ENCODE results near the gene PRODH.
"Not testable (repeated sequence)": the region's sequence is repeated elsewhere in the genome, so short reads cannot be mapped to it uniquely, and the experiment has no call there.

PRODH gene

GRCh38 chr22:18974477-18975180, 38.5 kb upstream of the PRODH start:
- Histone ChIP-seq H3K4me1 (ENCODE audit: insufficient read depth, low read length) (no peaks in the 10 kb centered on the region), H3K27me3 (ENCODE audit: insufficient read depth, low read length) (no peaks in the 10 kb centered on the region), H3K27ac (ENCODE audit: low read depth, low read length) (no peak overlapping the region), H3K4me3 (ENCODE audit: low read length) (no peak overlapping the region), H3K9ac (ENCODE audit: low read depth, low read length) (no peak overlapping the region), H3K36me3 (ENCODE audit: insufficient read depth, low read length) (no peaks in the 10 kb centered on the region), H3K9me3 (ENCODE audit: insufficient read depth, low read depth, low read length) (no peaks in the 10 kb centered on the region)
- WGBS, result 95% methylated on average over 18 of the region's 18 CpGs

- no peak overlapping the region for H3K9ac ChIP-seq (ENCODE audit: low read depth, low read length)
- no peak overlapping the region for H3K4me3 ChIP-seq (ENCODE audit: low read length)
- no peaks in the 10 kb centered on the region for H3K36me3 ChIP-seq (ENCODE audit: insufficient read depth, low read length)
- 86% methylated on average over 16 of the region's 18 CpGs for WGBS
- H3K9me3 ChIP-seq (ENCODE audit: insufficient read depth, low read depth, low read length), result no peaks in the 10 kb centered on the region
- H3K27me3 ChIP-seq (ENCODE audit: insufficient read depth, low read length), result no peaks in the 10 kb centered on the region
- no peaks in the 10 kb centered on the region for H3K4me1 ChIP-seq (ENCODE audit: insufficient read depth, low read length)
- H3K27ac ChIP-seq (ENCODE audit: low read depth, low read length), result no peak overlapping the region
Observed at GRCh38 chr22:18973264-18974031, 37.4 kb upstream of the PRODH start.

GRCh38 chr22:18972591-18972990, 36.5 kb upstream of the PRODH start:
- H3K4me1 ChIP-seq (ENCODE audit: insufficient read depth, low read length); H3K27me3 ChIP-seq (ENCODE audit: insufficient read depth, low read length); H3K4me3 ChIP-seq (ENCODE audit: low read length); H3K27ac ChIP-seq (ENCODE audit: low read depth, low read length); H3K9ac ChIP-seq (ENCODE audit: low read depth, low read length); H3K36me3 ChIP-seq (ENCODE audit: insufficient read depth, low read length); H3K9me3 ChIP-seq (ENCODE audit: insufficient read depth, low read depth, low read length): not testable (repeated sequence)
- WGBS, result 94% methylated on average over 8 of the region's 8 CpGs

- H3K4me3 ChIP-seq (ENCODE audit: low read length); H3K9me3 ChIP-seq (ENCODE audit: insufficient read depth, low read depth, low read length); H3K36me3 ChIP-seq (ENCODE audit: insufficient read depth, low read length); H3K9ac ChIP-seq (ENCODE audit: low read depth, low read length); H3K27me3 ChIP-seq (ENCODE audit: insufficient read depth, low read length); H3K4me1 ChIP-seq (ENCODE audit: insufficient read depth, low read length); H3K27ac ChIP-seq (ENCODE audit: low read depth, low read length): not testable (repeated sequence)
- WGBS, result 95% methylated on average over 7 of the region's 7 CpGs
Observed at GRCh38 chr22:18972029-18972428, 35.9 kb upstream of the PRODH start.

GRCh38 chr22:18971321-18971751, 35.2 kb upstream of the PRODH start:
- no peak overlapping the region for H3K27ac ChIP-seq (ENCODE audit: low read depth, low read length)
- H3K9ac ChIP-seq (ENCODE audit: low read depth, low read length), result no peak overlapping the region
- H3K4me3 ChIP-seq (ENCODE audit: low read length), result peak overlapping the region; percentile 92
- H3K27me3 ChIP-seq (ENCODE audit: insufficient read depth, low read length), result no peaks in the 10 kb centered on the region
- H3K36me3 ChIP-seq (ENCODE audit: insufficient read depth, low read length), result no peaks in the 10 kb centered on the region
- WGBS, result 75% methylated on average over 19 of the region's 19 CpGs
- H3K9me3 ChIP-seq (ENCODE audit: insufficient read depth, low read depth, low read length), result no peaks in the 10 kb centered on the region
- no peaks in the 10 kb centered on the region for H3K4me1 ChIP-seq (ENCODE audit: insufficient read depth, low read length)

- no peaks in the 10 kb centered on the region for H3K4me1 ChIP-seq (ENCODE audit: insufficient read depth, low read length)
- no peaks in the 10 kb centered on the region for H3K27me3 ChIP-seq (ENCODE audit: insufficient read depth, low read length)
- H3K9ac ChIP-seq (ENCODE audit: low read depth, low read length), result peak overlapping the region; percentile 90
- peak overlapping the region; percentile 78; the same call in 1 of the 2 replicates for H3K27ac ChIP-seq (ENCODE audit: low read depth, low read length)
- WGBS, result 2% methylated on average over 21 of the region's 28 CpGs
- H3K4me3 ChIP-seq (ENCODE audit: low read length), result peak overlapping the region; percentile 92
- no peaks in the 10 kb centered on the region for H3K9me3 ChIP-seq (ENCODE audit: insufficient read depth, low read depth, low read length)
- no peaks in the 10 kb centered on the region for H3K36me3 ChIP-seq (ENCODE audit: insufficient read depth, low read length)
Observed at GRCh38 chr22:18970948-18971315, 34.8 kb upstream of the PRODH start.

- Histone ChIP-seq H3K27ac (ENCODE audit: low read depth, low read length) (peak overlapping the region; percentile 78; the same call in 1 of the 2 replicates), H3K4me1 (ENCODE audit: insufficient read depth, low read length) (no peaks in the 10 kb centered on the region), H3K9me3 (ENCODE audit: insufficient read depth, low read depth, low read length) (no peaks in the 10 kb centered on the region), H3K27me3 (ENCODE audit: insufficient read depth, low read length) (no peaks in the 10 kb centered on the region), H3K36me3 (ENCODE audit: insufficient read depth, low read length) (no peaks in the 10 kb centered on the region), H3K4me3 (ENCODE audit: low read length) (peak overlapping the region; percentile 92), H3K9ac (ENCODE audit: low read depth, low read length) (peak overlapping the region; percentile 90)
- WGBS, result under 1% methylated on average over 94 of the region's 94 CpGs
Observed at GRCh38 chr22:18970176-18970947, 34.3 kb upstream of the PRODH start.

GRCh38 chr22:18969158-18969942, 33.3 kb upstream of the PRODH start:
- not testable (repeated sequence) for H3K36me3 ChIP-seq (ENCODE audit: insufficient read depth, low read length); H3K4me1 ChIP-seq (ENCODE audit: insufficient read depth, low read length); H3K27ac ChIP-seq (ENCODE audit: low read depth, low read length); H3K27me3 ChIP-seq (ENCODE audit: insufficient read depth, low read length); H3K9ac ChIP-seq (ENCODE audit: low read depth, low read length); H3K4me3 ChIP-seq (ENCODE audit: low read length); H3K9me3 ChIP-seq (ENCODE audit: insufficient read depth, low read depth, low read length)
- 77% methylated on average over 14 of the region's 14 CpGs for WGBS

- Histone ChIP-seq H3K4me3 (ENCODE audit: low read length) (no peak overlapping the region), H3K4me1 (ENCODE audit: insufficient read depth, low read length) (no peaks in the 10 kb centered on the region), H3K27me3 (ENCODE audit: insufficient read depth, low read length) (no peaks in the 10 kb centered on the region), H3K36me3 (ENCODE audit: insufficient read depth, low read length) (no peaks in the 10 kb centered on the region), H3K27ac (ENCODE audit: low read depth, low read length) (no peak overlapping the region), H3K9ac (ENCODE audit: low read depth, low read length) (no peak overlapping the region), H3K9me3 (ENCODE audit: insufficient read depth, low read depth, low read length) (no peaks in the 10 kb centered on the region)
- WGBS, result 68% methylated on average over 20 of the region's 20 CpGs
Observed at GRCh38 chr22:18968011-18968749, 32.1 kb upstream of the PRODH start.

GRCh38 chr22:18967391-18968010, 31.4 kb upstream of the PRODH start:
- H3K9me3 ChIP-seq (ENCODE audit: insufficient read depth, low read depth, low read length); H3K27me3 ChIP-seq (ENCODE audit: insufficient read depth, low read length); H3K36me3 ChIP-seq (ENCODE audit: insufficient read depth, low read length); H3K4me3 ChIP-seq (ENCODE audit: low read length); H3K4me1 ChIP-seq (ENCODE audit: insufficient read depth, low read length); H3K27ac ChIP-seq (ENCODE audit: low read depth, low read length); H3K9ac ChIP-seq (ENCODE audit: low read depth, low read length): not testable (repeated sequence)
- WGBS, result 77% methylated on average over 14 of the region's 14 CpGs
